SK-N-SH (cell line): Measurements from ENCODE around the gene ITK. TPM values are rescaled to one million over a fixed set of nuclear protein-coding genes. Genes with fewer than 3 reads are reported as not detected.

Experiments
- CTCF ChIA-PET: fragments of 300-600, 350-600 bp; formaldehyde crosslinking; extraction: SDS; loops from one replicate; lab custom pipeline; 2021; lab: Yijun Ruan, JAX
- POLR2A ChIA-PET: fragments of 350-600 bp; sonication (Branson Sonifier 250); formaldehyde crosslinking; extraction: SDS; loops from one replicate; lab custom pipeline; 2020; ENCODE audit warnings: antibody characterized with exemption, inconsistent platforms; lab: Yijun Ruan, JAX
- DNase-seq: peaks from one replicate; pipeline ENCODE4 v3.0.0; 2012
- H2AFZ ChIP-seq: fragments of 200-600 bp; sonication (generic); 2 replicates; pipeline ENCODE4 v1.8.1; 2016; ENCODE audit warnings: antibody characterized with exemption, mild to moderate bottlenecking, low read depth
- H3F3A ChIP-seq: fragments of 200-600 bp; sonication (generic); replicated peaks from 2 replicates; pipeline ENCODE3; 2016; ENCODE audit warnings: antibody characterized with exemption, mild to moderate bottlenecking; ENCODE audit not compliant: insufficient read depth
- H3K27ac ChIP-seq, 2 experiments: fragments of 200-500 bp in 1 of 2; fragments of 200-600 bp in 1 of 2; sonication (Bioruptor generic) in 1 of 2; sonication (generic), shearing (Covaris generic) in 1 of 2; 2 replicates each; pipeline versions ENCODE4 v1.5.1 to v1.6.1; 2014 to 2016; ENCODE audit warnings: low read depth in 2 of 2, inconsistent platforms in 1 of 2, low read length in 1 of 2, mild to moderate bottlenecking in 1 of 2, mixed read lengths in 1 of 2
- H3K27me3 ChIP-seq: fragments of 200-600 bp; sonication (generic), shearing (Covaris generic); 2 replicates; pipeline ENCODE4 v1.6.1; 2016; ENCODE audit warnings: mixed run types; ENCODE audit not compliant: insufficient read depth
- H3K36me3 ChIP-seq, 2 experiments: fragments of 200-500 bp in 1 of 2; fragments of 200-600 bp in 1 of 2; sonication (Bioruptor generic) in 1 of 2; sonication (generic) in 1 of 2; replicated peaks in 1 of 2; 2 replicates each; pipeline versions ENCODE3 to v1.5.1; 2014 to 2016; ENCODE audit warnings: low read length in 1 of 2, mild to moderate bottlenecking in 1 of 2; ENCODE audit not compliant: insufficient read depth in 2 of 2, control insufficient read depth in 1 of 2
- H3K4me1 ChIP-seq, 2 experiments: fragments of 200-500 bp in 1 of 2; fragments of 200-600 bp in 1 of 2; sonication (Bioruptor generic) in 1 of 2; sonication (generic), shearing (Covaris generic) in 1 of 2; 2 replicates each; pipeline versions ENCODE4 v1.5.1 to v1.6.1; 2014 to 2016; ENCODE audit warnings: low read depth in 1 of 2, low read length in 1 of 2, mixed run types in 1 of 2; ENCODE audit not compliant: insufficient read depth in 2 of 2, control insufficient read depth in 1 of 2
- H3K4me2 ChIP-seq: fragments of 200-600 bp; sonication (generic), shearing (Covaris generic); 2 replicates; pipeline ENCODE4 v1.6.1; 2017; ENCODE audit warnings: mixed run types
- H3K4me3 ChIP-seq, 2 experiments: fragments of 200-500 bp in 1 of 2; fragments of 200-600 bp in 1 of 2; sonication (Bioruptor generic) in 1 of 2; sonication (generic), shearing (Covaris generic) in 1 of 2; 2 replicates each; pipeline versions ENCODE4 v1.5.1 to v1.8.1; 2014 to 2016; ENCODE audit warnings: low read depth in 2 of 2, inconsistent platforms in 1 of 2, low read length in 1 of 2, mild to moderate bottlenecking in 1 of 2, mixed read lengths in 1 of 2, moderate library complexity in 1 of 2
- H3K79me2 ChIP-seq: fragments of 200-600 bp; sonication (generic); 2 replicates; pipeline ENCODE4 v1.8.1; 2017; ENCODE audit warnings: mild to moderate bottlenecking; ENCODE audit not compliant: insufficient read depth
- H3K9ac ChIP-seq: fragments of 200-600 bp; sonication (generic); 2 replicates; pipeline ENCODE4 v1.6.1; 2017; ENCODE audit warnings: mixed run types
- H3K9me2 ChIP-seq: fragments of 200-600 bp; sonication (generic); 2 replicates; pipeline ENCODE4 v1.6.1; 2017; ENCODE audit warnings: mixed run types
- H3K9me3 ChIP-seq: fragments of 200-600 bp; sonication (generic); 2 replicates; pipeline ENCODE4 v1.6.1; 2017; ENCODE audit warnings: mixed run types, mild to moderate bottlenecking, moderate library complexity
- H4K20me1 ChIP-seq: fragments of 200-600 bp; sonication (generic); 2 replicates; pipeline ENCODE4 v1.6.1; 2017; ENCODE audit warnings: mild to moderate bottlenecking, mixed run types; ENCODE audit not compliant: insufficient read depth
- ELF1 ChIP-seq: IDR thresholded peaks from 2 replicates; pipeline ENCODE4 v1.4.0; 2012
- EP300 ChIP-seq, 2 experiments: IDR thresholded peaks; 2 replicates each; pipeline versions ENCODE4 v1.4.0 to v1.6.1; 2012; ENCODE audit warnings: borderline replicate concordance in 1 of 2, low read depth in 1 of 2, low read length in 1 of 2
- FOSL2 ChIP-seq: IDR thresholded peaks from 2 replicates; pipeline ENCODE4 v1.4.0; 2012; ENCODE audit warnings: low read depth, mild to moderate bottlenecking, moderate library complexity, borderline replicate concordance
- FOXM1 ChIP-seq: IDR thresholded peaks from 2 replicates; pipeline ENCODE4 v1.4.0; 2012; ENCODE audit warnings: low read depth, mild to moderate bottlenecking
- GABPA ChIP-seq: IDR thresholded peaks from 2 replicates; pipeline ENCODE4 v1.4.0; 2012; ENCODE audit warnings: low read depth, mild to moderate bottlenecking
- JUND ChIP-seq: IDR thresholded peaks from 2 replicates; pipeline ENCODE4 v1.4.0; 2012
- MAX ChIP-seq: IDR thresholded peaks from 2 replicates; pipeline ENCODE4 v1.4.0; 2012; ENCODE audit warnings: low read depth
- MEF2A ChIP-seq: IDR thresholded peaks from 2 replicates; pipeline ENCODE4 v1.4.0; 2012; ENCODE audit warnings: low read depth, borderline replicate concordance
- NFIC ChIP-seq: IDR thresholded peaks from 2 replicates; pipeline ENCODE4 v1.4.0; 2012; ENCODE audit warnings: borderline replicate concordance
- NRF1 ChIP-seq: IDR thresholded peaks from 2 replicates; pipeline ENCODE4 v1.6.1; 2012; ENCODE audit warnings: low read depth, mild to moderate bottlenecking, low read length
- PBX3 ChIP-seq: IDR thresholded peaks from 2 replicates; pipeline ENCODE4; 2012
- POLR2AphosphoS5 ChIP-seq: IDR thresholded peaks from 2 replicates; pipeline ENCODE4 v1.6.1; 2012; ENCODE audit warnings: low read depth, low read length
- RFX5 ChIP-seq: IDR thresholded peaks from 2 replicates; pipeline ENCODE4 v1.6.1; 2012; ENCODE audit warnings: mild to moderate bottlenecking, improper control_type of control experiment, low read length
- SIN3A ChIP-seq: IDR thresholded peaks from 2 replicates; pipeline ENCODE4 v1.6.1; 2012; ENCODE audit warnings: low read depth, mild to moderate bottlenecking, low read length, moderate library complexity, borderline replicate concordance
- SMC3 ChIP-seq: IDR thresholded peaks from 2 replicates; pipeline ENCODE4 v1.6.1; 2012; ENCODE audit warnings: low read depth, low read length, improper control_type of control experiment
- TAF1 ChIP-seq: IDR thresholded peaks from 2 replicates; pipeline ENCODE4 v1.6.1; 2012; ENCODE audit warnings: low read depth, mild to moderate bottlenecking, low read length, moderate library complexity, borderline replicate concordance
- TCF12 ChIP-seq: IDR thresholded peaks from 2 replicates; pipeline ENCODE4 v1.4.0; 2012
- TEAD4 ChIP-seq: IDR thresholded peaks from 2 replicates; pipeline ENCODE4 v1.4.0; 2012; ENCODE audit warnings: mild to moderate bottlenecking, borderline replicate concordance; ENCODE audit not compliant: insufficient read depth
- ZBTB33 ChIP-seq: IDR thresholded peaks from 2 replicates; pipeline ENCODE4 v1.4.0; 2012; ENCODE audit warnings: low read depth, borderline replicate concordance
- WGBS: methylation state at CpG from one replicate; pipeline ENCODE4 v1.1.6; 2017; ENCODE audit warnings: low lambda C conversion rate; 5-methylcytosine and 5-hydroxymethylcytosine counted together
- polyA plus RNA-seq, 3 experiments: library from polyadenylated mRNA; depleted of rRNA; stranded (reverse); fragments of >200 nt; gene quantifications; 2 replicates each; pipeline ENCODE4 v1.2.3, GENCODE V29; 2012

The ITK gene
- polyA plus RNA-seq, 1 of the 3 experiments (the other 2 are of a cell fraction) = not detected

GRCh38 chr5:157300564-157300963 is 119.9 kb downstream of the ITK start:
- no peaks in the 10 kb centered on the region for H3K9me3 ChIP-seq
- H3K4me2 ChIP-seq = no peak overlapping the region
- H4K20me1 ChIP-seq = no peaks in the 10 kb centered on the region
- WGBS = 93% methylated on average over 6 of the region's 10 CpGs
- H3K4me1 ChIP-seq = no peaks in the 10 kb centered on the region
- no peaks in the 10 kb centered on the region for H3K79me2 ChIP-seq
- no peak for TF ChIP-seq GABPA
- TF ChIP-seq RFX5 = no peak
- TF ChIP-seq TCF12 = no peak
- H3K4me3 ChIP-seq = no peak overlapping the region
- no peak overlapping the region for H2AFZ ChIP-seq
- peaks cover 0 to 21% of the 10 kb centered on the region in 2 experiments for H3K36me3 ChIP-seq
- ChIA-PET POLR2A (no interaction called here), CTCF (interaction anchor here (0.8 to 2.0 kb wide), 4 partner anchors 46 to 443 kb away, joined by 3 to 6 read pairs (median 4); no protein-coding TSS in a partner anchor)
- DNase-seq = no peak
- H3K9me2 ChIP-seq = no peaks in the 10 kb centered on the region
- H3K27me3 ChIP-seq = no peaks in the 10 kb centered on the region
- no peak overlapping the region for H3K27ac ChIP-seq
- no peaks in the 10 kb centered on the region for H3F3A ChIP-seq
- no peak overlapping the region for H3K9ac ChIP-seq

DNA sequence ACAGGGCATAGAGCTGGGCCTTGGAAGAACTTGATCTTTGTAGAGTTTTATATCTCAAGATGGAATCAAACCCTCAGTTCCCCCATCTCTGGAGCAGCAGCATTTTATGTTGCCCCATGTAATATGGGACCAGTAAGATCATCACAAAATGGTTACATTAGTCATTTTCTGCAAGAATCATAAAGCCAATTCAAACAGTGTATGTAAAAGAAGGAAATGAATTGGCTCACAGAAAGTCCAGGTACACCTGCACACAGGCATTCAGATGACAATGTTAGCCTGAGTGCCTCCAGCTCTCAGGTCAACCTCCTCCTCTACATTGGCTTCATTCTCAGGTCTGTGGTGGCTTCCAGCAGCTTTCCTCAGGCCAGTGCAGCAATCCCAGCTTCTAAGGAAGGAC is 120.4 kb downstream of the ITK start:
- H3K36me3 ChIP-seq = peaks cover 0 to 21% of the 10 kb centered on the region in 2 experiments
- no peak overlapping the region for H3K9ac ChIP-seq
- no peak overlapping the region for H2AFZ ChIP-seq
- no peaks in the 10 kb centered on the region for H3K79me2 ChIP-seq
- no peaks in the 10 kb centered on the region for H3K4me1 ChIP-seq
- H3K27ac ChIP-seq = no peak overlapping the region
- H3K4me2 ChIP-seq = no peak overlapping the region
- DNase-seq = no peak
- H3K4me3 ChIP-seq = no peak overlapping the region
- TF ChIP-seq TCF12 (no peak), SIN3A (no peak), FOSL2 (no peak), POLR2AphosphoS5 (no peak), FOXM1 (no peak), ELF1 (no peak), PBX3 (no peak), NFIC (no peak), ZBTB33 (no peak), TAF1 (no peak), SMC3 (no peak), NRF1 (no peak), TEAD4 (no peak), MAX (no peak), JUND (no peak), MEF2A (no peak), EP300 (IDR thresholded peaks at IDR 0.05; ENCODE audit: borderline replicate concordance in 1 of 2, low read depth in 1 of 2, low read length in 1 of 2) (no peak)
- POLR2A ChIA-PET = no interaction called here
- H3K27me3 ChIP-seq = no peaks in the 10 kb centered on the region
- no peaks in the 10 kb centered on the region for H4K20me1 ChIP-seq
- H3K9me3 ChIP-seq = no peaks in the 10 kb centered on the region
- CTCF ChIA-PET = interaction anchor here (0.8 to 1.0 kb wide), 3 partner anchors 47 to 232 kb away, joined by 3 to 5 read pairs (median 4); no protein-coding TSS in a partner anchor
- no peaks in the 10 kb centered on the region for H3F3A ChIP-seq
- no peaks in the 10 kb centered on the region for H3K9me2 ChIP-seq
